H9 (cell line): ENCODE results near the gene AVEN. TPM values are rescaled to one million over a fixed set of nuclear protein-coding genes. Genes with fewer than 3 reads are reported as not detected.
A peak's percentile ranks its signal among the peaks of the same experiment; 100 is the strongest.

Experiments
- DNase-seq: peaks from one replicate; pipeline ENCODE4 v3.0.0-alpha.2; 2017
- H2AFZ ChIP-seq: one replicate; pipeline ENCODE4 v1.6.1; 2013; ENCODE audit warnings: mild to moderate bottlenecking, low read length, control low read depth, moderate library complexity
- H2AK5ac ChIP-seq: 2 replicates; pipeline ENCODE4 v1.6.1; 2013; ENCODE audit warnings: low read length, control low read depth, mixed read lengths; ENCODE audit not compliant: insufficient read length
- H2BK120ac ChIP-seq: one replicate; pipeline ENCODE4 v1.6.1; 2013; ENCODE audit warnings: low read depth, mild to moderate bottlenecking, low read length, control low read depth, inconsistent platforms; ENCODE audit not compliant: poor library complexity, severe bottlenecking
- H2BK12ac ChIP-seq: 2 replicates; pipeline ENCODE4 v1.6.1; 2013; ENCODE audit warnings: low read length, control low read depth, mixed read lengths, low read depth; ENCODE audit not compliant: insufficient read length
- H2BK15ac ChIP-seq: 2 replicates; pipeline ENCODE4 v1.6.1; 2013; ENCODE audit warnings: low read depth, low read length, control low read depth
- H2BK20ac ChIP-seq: one replicate; pipeline ENCODE4 v1.6.1; 2013; ENCODE audit warnings: low read depth, mild to moderate bottlenecking, low read length, control low read depth, inconsistent platforms; ENCODE audit not compliant: poor library complexity, severe bottlenecking
- H2BK5ac ChIP-seq: 2 replicates; pipeline ENCODE4 v1.6.1; 2013; ENCODE audit warnings: low read length, control low read depth, mixed read lengths; ENCODE audit not compliant: insufficient read length
- H3K14ac ChIP-seq: 2 replicates; pipeline ENCODE4 v1.6.1; 2013; ENCODE audit warnings: low read length, control low read depth; ENCODE audit not compliant: insufficient read depth
- H3K18ac ChIP-seq: 2 replicates; pipeline ENCODE4 v1.6.1; 2013; ENCODE audit warnings: low read depth, mild to moderate bottlenecking, mixed read lengths, low read length, control low read depth; ENCODE audit not compliant: insufficient read length
- H3K23ac ChIP-seq: 2 replicates; pipeline ENCODE4 v1.6.1; 2013; ENCODE audit warnings: low read length, control low read depth, mixed read lengths, low read depth; ENCODE audit not compliant: insufficient read length
- H3K23me2 ChIP-seq: 2 replicates; pipeline ENCODE4 v1.6.1; 2013; ENCODE audit warnings: low read depth, mild to moderate bottlenecking, mixed read lengths, low read length, control low read depth; ENCODE audit not compliant: insufficient read length, poor library complexity, severe bottlenecking
- H3K27ac ChIP-seq: 2 replicates; pipeline ENCODE4 v1.5.1; 2013; ENCODE audit warnings: low read length, control low read depth, mixed read lengths, low read depth; ENCODE audit not compliant: insufficient read length
- H3K27me3 ChIP-seq: 2 replicates; pipeline ENCODE4 v1.6.1; 2013; ENCODE audit warnings: low read length, control low read depth, inconsistent platforms; ENCODE audit not compliant: insufficient read depth
- H3K4ac ChIP-seq: 2 replicates; pipeline ENCODE4 v1.6.1; 2013; ENCODE audit warnings: low read depth, mild to moderate bottlenecking, control low read depth, inconsistent platforms, low read length, moderate library complexity
- H3K4me1 ChIP-seq: 2 replicates; pipeline ENCODE4 v1.6.1; 2013; ENCODE audit warnings: low read length, control low read depth, inconsistent platforms; ENCODE audit not compliant: insufficient read depth
- H3K4me2 ChIP-seq: 2 replicates; pipeline ENCODE4 v1.6.1; 2013; ENCODE audit warnings: low read length, control low read depth, mixed read lengths; ENCODE audit not compliant: insufficient read length, insufficient read depth
- H3K56ac ChIP-seq: 2 replicates; pipeline ENCODE4 v1.6.1; 2013; ENCODE audit warnings: low read depth, mild to moderate bottlenecking, mixed read lengths, low read length, control low read depth; ENCODE audit not compliant: insufficient read length
- H3K79me1 ChIP-seq: 2 replicates; pipeline ENCODE4 v1.6.1; 2013; ENCODE audit warnings: low read depth, mild to moderate bottlenecking, moderate library complexity, low read length, control low read depth, inconsistent platforms; ENCODE audit not compliant: insufficient read depth, poor library complexity, severe bottlenecking
- H3K79me2 ChIP-seq: 2 replicates; pipeline ENCODE4 v1.6.1; 2013; ENCODE audit warnings: low read length, control low read depth, inconsistent platforms; ENCODE audit not compliant: insufficient read depth
- H3K9ac ChIP-seq: 2 replicates; pipeline ENCODE4 v1.6.1; 2013; ENCODE audit warnings: low read length, control low read depth, mixed read lengths; ENCODE audit not compliant: insufficient read length; ENCODE audit errors: extremely low read depth
- H3K9me3 ChIP-seq: one replicate; pipeline ENCODE4 v1.6.1; 2013; ENCODE audit warnings: low read depth, low read length, inconsistent platforms; ENCODE audit not compliant: control insufficient read depth
- H3T11ph ChIP-seq: one replicate; pipeline ENCODE4 v1.6.1; 2013; ENCODE audit warnings: mild to moderate bottlenecking, low read length, control low read depth, inconsistent platforms
- H4K20me1 ChIP-seq: one replicate; pipeline ENCODE4 v1.6.1; 2013; ENCODE audit not compliant: control insufficient read depth, insufficient read length, insufficient read depth
- H4K5ac ChIP-seq: 2 replicates; pipeline ENCODE4 v1.6.1; 2013; ENCODE audit warnings: low read depth, mild to moderate bottlenecking, mixed read lengths, low read length, control low read depth; ENCODE audit not compliant: insufficient read length
- H4K8ac ChIP-seq: replicated peaks from 2 replicates; pipeline ENCODE4 v1.6.1; 2013; ENCODE audit warnings: low read length, control low read depth, mixed read lengths, low read depth; ENCODE audit not compliant: insufficient read length
- H4K91ac ChIP-seq: 2 replicates; pipeline ENCODE4 v1.6.1; 2013; ENCODE audit warnings: low read depth, mild to moderate bottlenecking, moderate library complexity, mixed read lengths, low read length, control low read depth; ENCODE audit not compliant: insufficient read length
- H3K27ac Mint-ChIP-seq, 3 experiments: 2 replicates in 2 of 3; 3 replicates in 1 of 3; pipeline ENCODE4 v1.8.0; 2020 to 2021; ENCODE audit warnings: mixed read lengths in 3 of 3, mild to moderate bottlenecking in 1 of 3, moderate library complexity in 1 of 3
- H3K27me3 Mint-ChIP-seq: 2 replicates; pipeline ENCODE4 v1.8.0; 2021; ENCODE audit warnings: low read depth, mild to moderate bottlenecking, moderate library complexity, mixed read lengths
- H3K36me3 Mint-ChIP-seq, 3 experiments: 2 replicates in 2 of 3; 3 replicates in 1 of 3; pipeline ENCODE4 v1.8.0; 2020 to 2021; ENCODE audit warnings: low read depth in 3 of 3, mixed read lengths in 3 of 3; ENCODE audit not compliant: insufficient read depth in 1 of 3
- H3K4me1 Mint-ChIP-seq, 2 experiments: 2 replicates each; pipeline ENCODE4 v1.8.0; 2020; ENCODE audit warnings: mixed read lengths in 2 of 2
- H3K4me3 Mint-ChIP-seq, 2 experiments: 2 replicates in 1 of 2; 3 replicates in 1 of 2; pipeline ENCODE4 v1.8.0; 2020 to 2021; ENCODE audit warnings: mild to moderate bottlenecking in 2 of 2, mixed read lengths in 2 of 2, moderate library complexity in 1 of 2
- H3K9me3 Mint-ChIP-seq, 2 experiments: 2 replicates in 1 of 2; 3 replicates in 1 of 2; pipeline ENCODE4 v1.8.0; 2020; ENCODE audit warnings: mild to moderate bottlenecking in 2 of 2, mixed read lengths in 2 of 2, moderate library complexity in 1 of 2
- WGBS: extraction: QIAGEN DNeasy Blood & Tissue Kit; methylation state at CpG from one replicate; pipeline ENCODE4 v1.1.7; 2013; ENCODE audit warnings: missing lambda C conversion rate, low lambda C conversion rate, mixed read lengths; ENCODE audit not compliant: insufficient read length; ENCODE audit errors: extremely low coverage; 5-methylcytosine and 5-hydroxymethylcytosine counted together
- total RNA-seq: library from RNA; stranded (reverse); gene quantifications from 2 replicates; pipeline ENCODE4 v1.2.1, GENCODE V29; 2021
- TF ChIP-seq, protein P1 (sequence below): fragments of 200-600 bp; sonication (generic); conservative IDR thresholded peaks from 3 replicates; pipeline ENCODE4 v1.8.0; 2021; ENCODE audit warnings: antibody characterized with exemption, mild to moderate bottlenecking

Gene AVEN
- total RNA-seq, 1 experiment from 2014 or later, result 16.1 TPM

DNA sequence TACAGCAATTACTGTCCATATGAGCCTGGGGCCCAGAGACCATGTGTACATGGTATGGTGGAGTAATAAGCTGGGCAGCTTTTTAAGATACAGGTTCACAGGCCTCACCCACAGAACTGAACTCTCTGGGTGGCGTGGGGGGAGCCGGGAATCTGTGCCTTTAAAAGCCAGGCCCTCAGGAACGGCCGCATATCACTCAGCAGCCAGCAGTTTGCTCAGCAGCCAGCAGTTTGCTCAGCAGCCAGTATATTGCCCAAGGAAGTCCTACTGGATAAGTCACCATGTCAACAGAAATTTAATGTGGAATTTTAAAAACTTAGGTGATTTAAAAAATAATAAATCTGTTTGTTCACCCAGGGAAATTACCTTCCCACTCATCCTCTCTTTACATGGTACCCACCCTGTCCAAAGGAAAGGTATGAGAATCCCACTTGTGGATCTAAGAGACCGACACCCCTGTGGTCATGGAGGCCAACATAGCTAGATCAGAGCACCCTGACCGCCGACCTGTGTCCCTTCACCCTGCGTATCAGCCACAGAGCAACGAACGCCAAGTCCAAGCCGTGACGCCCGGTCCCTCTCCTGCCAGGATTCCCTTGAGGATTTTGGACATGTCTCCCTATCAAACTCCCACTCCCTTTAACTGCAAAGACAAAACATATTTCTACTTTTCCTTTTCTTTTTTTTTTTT, 166.4 kb downstream of the AVEN start:
- H3K23ac ChIP-seq, result no peak overlapping the region
- no peaks in the 10 kb centered on the region for H3K79me2 ChIP-seq
- no peaks in the 10 kb centered on the region for H3K9me3 ChIP-seq
- no peaks in the 10 kb centered on the region for H3K27me3 Mint-ChIP-seq
- H4K20me1 ChIP-seq, result no peaks in the 10 kb centered on the region
- no peak overlapping the region for H3K9ac ChIP-seq
- WGBS, result no CpG with 5 or more reads among the region's 13 CpGs
- no peaks in the 10 kb centered on the region for H3K9me3 Mint-ChIP-seq
- no peaks in the 10 kb centered on the region for H3K27me3 ChIP-seq
- no peak overlapping the region for H2BK20ac ChIP-seq
- H4K5ac ChIP-seq, result no peak overlapping the region
- H3K27ac Mint-ChIP-seq, result peak overlapping the region in 1 of 3 experiments; percentile 65; a peak in 3 of 7 replicates
- no peak overlapping the region for H3K4me2 ChIP-seq
- H4K91ac ChIP-seq, result no peak overlapping the region
- H3K4me3 Mint-ChIP-seq, result no peak overlapping the region
- H2BK12ac ChIP-seq, result no peak overlapping the region
- no peak overlapping the region for H2BK5ac ChIP-seq
- H3K4ac ChIP-seq, result no peak overlapping the region
- TF ChIP-seq, protein P1, sequence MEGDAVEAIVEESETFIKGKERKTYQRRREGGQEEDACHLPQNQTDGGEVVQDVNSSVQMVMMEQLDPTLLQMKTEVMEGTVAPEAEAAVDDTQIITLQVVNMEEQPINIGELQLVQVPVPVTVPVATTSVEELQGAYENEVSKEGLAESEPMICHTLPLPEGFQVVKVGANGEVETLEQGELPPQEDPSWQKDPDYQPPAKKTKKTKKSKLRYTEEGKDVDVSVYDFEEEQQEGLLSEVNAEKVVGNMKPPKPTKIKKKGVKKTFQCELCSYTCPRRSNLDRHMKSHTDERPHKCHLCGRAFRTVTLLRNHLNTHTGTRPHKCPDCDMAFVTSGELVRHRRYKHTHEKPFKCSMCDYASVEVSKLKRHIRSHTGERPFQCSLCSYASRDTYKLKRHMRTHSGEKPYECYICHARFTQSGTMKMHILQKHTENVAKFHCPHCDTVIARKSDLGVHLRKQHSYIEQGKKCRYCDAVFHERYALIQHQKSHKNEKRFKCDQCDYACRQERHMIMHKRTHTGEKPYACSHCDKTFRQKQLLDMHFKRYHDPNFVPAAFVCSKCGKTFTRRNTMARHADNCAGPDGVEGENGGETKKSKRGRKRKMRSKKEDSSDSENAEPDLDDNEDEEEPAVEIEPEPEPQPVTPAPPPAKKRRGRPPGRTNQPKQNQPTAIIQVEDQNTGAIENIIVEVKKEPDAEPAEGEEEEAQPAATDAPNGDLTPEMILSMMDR, result no peak
- no peaks in the 10 kb centered on the region for H3K23me2 ChIP-seq
- H3K4me1 ChIP-seq, result no peaks in the 10 kb centered on the region
- no peak overlapping the region for H3K14ac ChIP-seq
- H3K18ac ChIP-seq, result no peak overlapping the region
- H4K8ac ChIP-seq, result no peak overlapping the region
- no peak overlapping the region for H3K27ac ChIP-seq
- no peaks in the 10 kb centered on the region for H3K79me1 ChIP-seq
- H3T11ph ChIP-seq, result no peak overlapping the region
- H3K56ac ChIP-seq, result no peak overlapping the region
- H3K4me1 Mint-ChIP-seq, result peaks cover 12 to 21% of the 10 kb centered on the region in 2 experiments
- no peak overlapping the region for H2BK15ac ChIP-seq
- DNase-seq, result no peak
- H2AK5ac ChIP-seq, result no peak overlapping the region
- no peak overlapping the region for H2BK120ac ChIP-seq
- no peak overlapping the region for H2AFZ ChIP-seq
- H3K36me3 Mint-ChIP-seq, result no peaks in the 10 kb centered on the region
